PC-9 (cell line): Measurements from ENCODE around the gene HEXIM1. TPM values are rescaled to one million over a fixed set of nuclear protein-coding genes. Genes with fewer than 3 reads are reported as not detected.

Source experiments
- BruUV-seq: library from RNA; stranded (reverse); fragments of 400-500 nt; replicated peaks from 2 replicates; lab custom pipeline; 2021; lab: Mats Ljungman, UMichigan
- CTCF ChIA-PET: fragments of 300-600 bp; sonication (Branson Sonifier 250); formaldehyde crosslinking; loops from one replicate; lab custom pipeline; 2022; ENCODE audit warnings: antibody characterized with exemption; lab: Charles Lee
- POLR2A ChIA-PET: fragments of 300-600 bp; sonication (Branson Sonifier 250); formaldehyde crosslinking; loops from one replicate; lab custom pipeline; 2022; ENCODE audit warnings: antibody characterized with exemption; ENCODE audit not compliant: unreplicated experiment; lab: Charles Lee
- DNase-seq, 2 experiments: peaks; one replicate each; pipeline versions ENCODE4 v3.0.0 to v3.0.0-alpha.2; 2015 to 2022; ENCODE audit warnings: mixed read lengths in 1 of 2
- H2AFZ ChIP-seq: fragments of 200-600 bp; sonication (generic); 2 replicates; pipeline ENCODE4 v1.8.1; 2017; ENCODE audit warnings: antibody characterized with exemption
- H3F3A ChIP-seq: fragments of 200-600 bp; sonication (generic); 2 replicates; pipeline ENCODE4 v1.8.1; 2017; ENCODE audit warnings: antibody characterized with exemption, mild to moderate bottlenecking, low read depth; ENCODE audit not compliant: insufficient read depth
- H3K27ac ChIP-seq: fragments of 200-600 bp; sonication (generic); 2 replicates; pipeline ENCODE4 v1.6.1; 2016; ENCODE audit warnings: mixed run types
- H3K27me3 ChIP-seq: fragments of 200-600 bp; sonication (generic); 2 replicates; pipeline ENCODE4 v1.6.1; 2016; ENCODE audit warnings: low read depth, mixed run types; ENCODE audit not compliant: insufficient read depth
- H3K36me3 ChIP-seq: fragments of 200-600 bp; sonication (generic); 2 replicates; pipeline ENCODE4 v1.6.1; 2016; ENCODE audit warnings: low read depth, mixed run types
- H3K4me1 ChIP-seq: fragments of 200-600 bp; sonication (generic); replicated peaks from 2 replicates; pipeline ENCODE4 v1.6.1; 2016; ENCODE audit warnings: mixed run types; ENCODE audit not compliant: insufficient read depth
- H3K4me2 ChIP-seq: fragments of 200-600 bp; sonication (generic); 2 replicates; pipeline ENCODE4 v1.6.1; 2017; ENCODE audit warnings: mixed run types
- H3K4me3 ChIP-seq: fragments of 200-600 bp; sonication (generic); 2 replicates; pipeline ENCODE4 v1.6.1; 2016; ENCODE audit warnings: mixed run types
- H3K79me2 ChIP-seq: fragments of 200-600 bp; sonication (generic); 2 replicates; pipeline ENCODE4 v1.6.1; 2017; ENCODE audit warnings: low read depth, mixed run types
- H3K9me2 ChIP-seq: fragments of 200-600 bp; sonication (generic); 2 replicates; pipeline ENCODE4 v1.8.1; 2017; ENCODE audit warnings: mild to moderate bottlenecking; ENCODE audit not compliant: insufficient read depth
- H3K9me3 ChIP-seq: fragments of 200-600 bp; sonication (generic); 2 replicates; pipeline ENCODE4 v1.8.1; 2016; ENCODE audit warnings: low read depth; ENCODE audit not compliant: insufficient read depth
- H4K20me1 ChIP-seq: fragments of 200-600 bp; sonication (generic); 2 replicates; pipeline ENCODE4 v1.8.1; 2017; ENCODE audit not compliant: insufficient read depth
- EZH2 ChIP-seq: fragments of 200-600 bp; sonication (generic); IDR thresholded peaks from 2 replicates; pipeline ENCODE4 v1.8.0; 2017; ENCODE audit warnings: antibody characterized with exemption, low read depth
- intact Hi-C: fragments of 100-400 bp; cut with micrococcal nuclease; formaldehyde crosslinking; loops from one replicate; pipeline ENCODE4 v1.10.0; 2022; ENCODE audit not compliant: unreplicated experiment
- total RNA-seq: library from RNA; stranded (reverse); gene quantifications from 2 replicates; pipeline ENCODE4 v1.2.3, GENCODE V29; 2021
- TF ChIP-seq, protein P1 (sequence below): fragments of 200-600 bp; sonication (generic); conservative IDR thresholded peaks from 2 replicates; pipeline ENCODE4 v1.6.1; 2017; ENCODE audit warnings: mixed run types, antibody characterized with exemption, mild to moderate bottlenecking, moderate library complexity

HEXIM1 gene
- total RNA-seq, 1 experiment from 2014 or later, result 64.9 TPM

DNA sequence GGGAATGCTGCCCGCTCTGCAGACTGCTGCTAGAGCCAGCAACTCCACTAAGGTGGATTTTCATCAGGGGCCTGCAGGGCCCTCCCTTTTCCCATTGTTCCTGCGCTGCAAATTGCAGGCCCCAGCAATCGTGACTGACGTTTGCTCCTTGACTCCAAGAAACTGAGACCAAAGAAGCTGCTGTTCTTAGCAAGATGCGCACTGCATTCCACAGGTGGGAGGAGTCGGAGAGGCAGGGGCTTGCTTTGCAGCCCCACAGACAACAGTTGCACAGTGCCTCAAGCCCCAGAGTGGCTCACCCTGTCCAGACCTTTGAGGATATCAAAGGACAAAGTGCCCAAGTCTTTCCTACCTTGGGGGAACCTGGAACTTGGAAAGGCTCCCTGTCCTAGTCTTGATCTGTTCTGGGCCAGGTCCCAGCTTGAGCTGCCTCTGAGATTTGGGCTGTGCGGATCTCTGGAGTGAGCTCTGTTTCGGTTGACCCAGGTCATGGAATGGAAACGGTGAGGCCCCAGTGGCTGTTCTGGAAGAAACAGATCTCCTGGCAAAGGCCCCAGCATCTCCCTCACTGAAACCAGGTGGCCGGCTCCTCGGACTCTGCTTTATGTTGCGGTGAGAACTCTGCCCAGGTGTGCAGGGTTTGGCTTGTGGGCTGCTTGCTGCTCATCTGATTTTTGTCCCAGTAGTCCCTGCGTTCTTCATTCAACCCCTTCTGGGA is 40.8 kb upstream of the HEXIM1 start:
- Histone ChIP-seq H3F3A (peaks cover 15% of the 10 kb centered on the region), H3K79me2 (no peaks in the 10 kb centered on the region), H3K9me2 (no peaks in the 10 kb centered on the region), H3K27ac (no peak overlapping the region), H3K4me2 (no peak overlapping the region), H3K36me3 (peaks cover 11% of the 10 kb centered on the region; the same call in 1 of the 2 replicates), H3K4me3 (no peak overlapping the region), H3K9me3 (no peaks in the 10 kb centered on the region), H3K27me3 (no peaks in the 10 kb centered on the region), H4K20me1 (no peaks in the 10 kb centered on the region; the same call in 1 of the 2 replicates), H3K4me1 (no peaks in the 10 kb centered on the region), H2AFZ (no peak overlapping the region)
- intact Hi-C loops, result no loop called here
- no peak for DNase-seq
- no TSS peak for BruUV-seq
- TF ChIP-seq EZH2, result no peak
- TF ChIP-seq, protein P1, sequence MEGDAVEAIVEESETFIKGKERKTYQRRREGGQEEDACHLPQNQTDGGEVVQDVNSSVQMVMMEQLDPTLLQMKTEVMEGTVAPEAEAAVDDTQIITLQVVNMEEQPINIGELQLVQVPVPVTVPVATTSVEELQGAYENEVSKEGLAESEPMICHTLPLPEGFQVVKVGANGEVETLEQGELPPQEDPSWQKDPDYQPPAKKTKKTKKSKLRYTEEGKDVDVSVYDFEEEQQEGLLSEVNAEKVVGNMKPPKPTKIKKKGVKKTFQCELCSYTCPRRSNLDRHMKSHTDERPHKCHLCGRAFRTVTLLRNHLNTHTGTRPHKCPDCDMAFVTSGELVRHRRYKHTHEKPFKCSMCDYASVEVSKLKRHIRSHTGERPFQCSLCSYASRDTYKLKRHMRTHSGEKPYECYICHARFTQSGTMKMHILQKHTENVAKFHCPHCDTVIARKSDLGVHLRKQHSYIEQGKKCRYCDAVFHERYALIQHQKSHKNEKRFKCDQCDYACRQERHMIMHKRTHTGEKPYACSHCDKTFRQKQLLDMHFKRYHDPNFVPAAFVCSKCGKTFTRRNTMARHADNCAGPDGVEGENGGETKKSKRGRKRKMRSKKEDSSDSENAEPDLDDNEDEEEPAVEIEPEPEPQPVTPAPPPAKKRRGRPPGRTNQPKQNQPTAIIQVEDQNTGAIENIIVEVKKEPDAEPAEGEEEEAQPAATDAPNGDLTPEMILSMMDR, result no peak
- ChIA-PET CTCF (no interaction called here), POLR2A (no interaction called here)

DNA sequence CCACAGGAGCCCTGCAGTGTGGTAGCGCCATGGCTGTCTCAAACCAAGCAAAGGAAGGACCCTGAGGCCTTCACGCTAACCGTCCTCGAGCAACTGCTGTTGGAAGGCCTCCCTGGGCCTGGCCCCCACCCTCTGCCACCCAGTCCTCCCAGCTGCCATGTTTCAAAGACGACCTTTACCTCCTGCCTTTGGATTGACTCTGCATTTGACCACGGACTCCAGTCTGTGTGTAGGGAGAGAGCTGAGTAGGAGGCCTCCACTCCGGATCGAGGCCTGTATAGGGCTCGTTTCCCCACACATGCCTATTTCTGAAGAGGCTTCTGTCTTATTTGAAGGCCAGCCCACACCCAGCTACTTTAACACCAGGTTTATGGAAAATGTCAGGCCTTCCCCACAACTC is 40.2 kb upstream of the HEXIM1 start:
- POLR2A ChIA-PET, result no interaction called here
- H3K9me3 ChIP-seq, result no peaks in the 10 kb centered on the region
- no peak for DNase-seq
- CTCF ChIA-PET, result interaction anchor here (0.6 kb wide), 1 partner anchor 183 kb away, joined by 6 read pairs; no protein-coding TSS in a partner anchor
- no peak overlapping the region for H3K4me2 ChIP-seq
- no peak overlapping the region for H3K4me3 ChIP-seq
- no peaks in the 10 kb centered on the region for H3K79me2 ChIP-seq
- peaks cover 8% of the 10 kb centered on the region; the same call in 1 of the 2 replicates for H3K36me3 ChIP-seq
- H3F3A ChIP-seq, result peaks cover 12% of the 10 kb centered on the region
- no peak overlapping the region for H2AFZ ChIP-seq
- no peaks in the 10 kb centered on the region for H3K9me2 ChIP-seq
- no peaks in the 10 kb centered on the region for H3K27me3 ChIP-seq
- no TSS peak for BruUV-seq
- no peaks in the 10 kb centered on the region; the same call in 1 of the 2 replicates for H4K20me1 ChIP-seq
- TF ChIP-seq EZH2, result no peak
- TF ChIP-seq, protein P1, result no peak
- intact Hi-C loops, result no loop called here
- no peak overlapping the region for H3K27ac ChIP-seq
- H3K4me1 ChIP-seq, result no peaks in the 10 kb centered on the region

DNA sequence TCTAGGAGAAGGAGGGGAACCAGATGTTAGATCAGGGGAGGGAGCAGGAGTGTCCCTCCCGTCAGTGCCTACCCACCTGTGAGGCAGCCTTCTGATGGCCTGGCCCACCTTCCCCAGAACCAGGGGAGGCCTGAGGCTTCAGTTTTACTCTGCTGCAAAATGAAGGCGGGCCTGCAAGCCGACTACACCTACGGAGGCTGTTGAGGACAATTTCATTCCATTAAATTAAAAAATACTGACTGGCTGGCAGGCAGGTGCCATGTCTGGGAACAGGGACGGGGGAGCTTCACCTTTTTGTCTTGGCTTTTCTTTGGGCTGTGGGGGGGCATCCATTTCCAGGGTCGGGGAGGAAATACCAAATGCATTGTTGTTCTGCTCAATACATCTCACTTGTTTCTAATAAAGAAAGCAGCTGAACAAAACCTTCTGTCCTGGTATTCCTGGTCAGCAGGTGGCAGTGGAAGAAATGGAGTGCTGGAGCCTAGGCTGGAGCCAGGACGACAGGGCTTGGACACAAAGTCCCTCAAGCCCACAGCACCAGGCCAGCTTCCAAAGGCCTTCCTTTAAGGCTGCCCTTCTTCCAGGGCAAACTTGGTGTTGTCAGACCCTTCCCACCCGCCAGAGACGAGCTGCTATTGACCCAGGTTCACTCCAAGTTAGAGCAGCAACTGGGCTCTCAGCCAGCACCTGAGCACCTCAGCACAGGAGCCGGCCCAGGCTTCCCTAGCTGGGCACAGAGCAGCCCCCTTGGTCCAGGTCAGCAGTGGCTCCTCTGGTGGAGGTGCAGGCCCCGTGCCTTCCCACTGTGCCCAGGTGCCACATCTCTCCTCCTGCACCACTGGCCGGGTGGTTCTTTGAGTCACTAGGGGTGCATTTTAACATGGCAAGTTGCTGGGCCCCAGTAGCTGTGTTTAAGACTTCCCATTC is 39.4 kb upstream of the HEXIM1 start:
- Histone ChIP-seq H3K9me2 (no peaks in the 10 kb centered on the region), H3K27ac (no peak overlapping the region), H3K4me3 (no peak overlapping the region), H4K20me1 (no peaks in the 10 kb centered on the region; the same call in 1 of the 2 replicates), H2AFZ (no peak overlapping the region), H3K79me2 (no peaks in the 10 kb centered on the region), H3K4me2 (no peak overlapping the region), H3K27me3 (no peaks in the 10 kb centered on the region), H3K4me1 (no peaks in the 10 kb centered on the region), H3F3A (peaks cover 9% of the 10 kb centered on the region), H3K9me3 (no peaks in the 10 kb centered on the region), H3K36me3 (no peaks in the 10 kb centered on the region)
- DNase-seq, result no peak
- ChIA-PET CTCF (interaction anchor here (0.6 to 1.4 kb wide), 2 partner anchors 10 to 184 kb away, joined by 3 to 6 read pairs; no protein-coding TSS in a partner anchor), POLR2A (interaction anchor here (0.5 to 0.8 kb wide), 2 partner anchors 27 to 193 kb away, joined by 3 to 11 read pairs; partner anchors contain the start of gene ACBD4)
- intact Hi-C loops, result no loop called here
- BruUV-seq, result no TSS peak
- no peak for TF ChIP-seq EZH2
- TF ChIP-seq, protein P1, result no peak; the same call in 1 of the 2 replicates
